Measurements from ENCODE around the gene GSTM3. TPM values are rescaled to one million over a fixed set of nuclear protein-coding genes. Genes with fewer than 3 reads are reported as not detected.

The GSTM3 gene
- total and polyA plus RNA-seq, 2 of the 13 experiments (the other 11 are each of a cell fraction or from before 2014, with no cell fraction given), result 127 to 142 TPM

- TF ChIP-seq ZSCAN25 (CRISPR knock-in tag; IDR thresholded peaks at IDR 0.05) (no peak), ZBTB3 (CRISPR knock-in tag; IDR thresholded peaks at IDR 0.05; ENCODE audit: borderline replicate concordance, low read depth) (0 out of 2 replicates have a peak, but pooled peaks have one; percentile 62), FOSL2 (CRISPR knock-in tag; IDR thresholded peaks at IDR 0.05) (no peak; the same call in 1 of the 2 replicates), ZNF883 (CRISPR knock-in tag; IDR thresholded peaks at IDR 0.05; ENCODE audit: not compliant biosample characterization) (no peak), UBTF (CRISPR knock-in tag; IDR thresholded peaks at IDR 0.05) (peak; percentile 78), ZNF691 (CRISPR knock-in tag; IDR thresholded peaks at IDR 0.05; ENCODE audit: borderline replicate concordance, low read depth) (peak; percentile 64), CHD4 (IDR thresholded peaks at IDR 0.05; ENCODE audit: borderline replicate concordance, low read length) (no peak), ZNF644 (CRISPR knock-in tag; IDR thresholded peaks at IDR 0.05; ENCODE audit: low read depth) (no peak), ZC3H4 (CRISPR knock-in tag; IDR thresholded peaks at IDR 0.05; ENCODE audit: borderline replicate concordance) (no peak), RFXAP (CRISPR knock-in tag; IDR thresholded peaks at IDR 0.05; ENCODE audit: borderline replicate concordance) (no peak; the same call in 1 of the 2 replicates), FUBP1 (CRISPR knock-in tag; IDR thresholded peaks at IDR 0.05; ENCODE audit: borderline replicate concordance) (no peak), NCOA1 (CRISPR knock-in tag; IDR thresholded peaks at IDR 0.05) (no peak)
- TF ChIP-seq, protein P1, sequence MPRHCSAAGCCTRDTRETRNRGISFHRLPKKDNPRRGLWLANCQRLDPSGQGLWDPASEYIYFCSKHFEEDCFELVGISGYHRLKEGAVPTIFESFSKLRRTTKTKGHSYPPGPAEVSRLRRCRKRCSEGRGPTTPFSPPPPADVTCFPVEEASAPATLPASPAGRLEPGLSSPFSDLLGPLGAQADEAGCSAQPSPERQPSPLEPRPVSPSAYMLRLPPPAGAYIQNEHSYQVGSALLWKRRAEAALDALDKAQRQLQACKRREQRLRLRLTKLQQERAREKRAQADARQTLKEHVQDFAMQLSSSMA (CRISPR knock-in tag; IDR thresholded peaks at IDR 0.05), result no peak
- TF ChIP-seq, protein P2, sequence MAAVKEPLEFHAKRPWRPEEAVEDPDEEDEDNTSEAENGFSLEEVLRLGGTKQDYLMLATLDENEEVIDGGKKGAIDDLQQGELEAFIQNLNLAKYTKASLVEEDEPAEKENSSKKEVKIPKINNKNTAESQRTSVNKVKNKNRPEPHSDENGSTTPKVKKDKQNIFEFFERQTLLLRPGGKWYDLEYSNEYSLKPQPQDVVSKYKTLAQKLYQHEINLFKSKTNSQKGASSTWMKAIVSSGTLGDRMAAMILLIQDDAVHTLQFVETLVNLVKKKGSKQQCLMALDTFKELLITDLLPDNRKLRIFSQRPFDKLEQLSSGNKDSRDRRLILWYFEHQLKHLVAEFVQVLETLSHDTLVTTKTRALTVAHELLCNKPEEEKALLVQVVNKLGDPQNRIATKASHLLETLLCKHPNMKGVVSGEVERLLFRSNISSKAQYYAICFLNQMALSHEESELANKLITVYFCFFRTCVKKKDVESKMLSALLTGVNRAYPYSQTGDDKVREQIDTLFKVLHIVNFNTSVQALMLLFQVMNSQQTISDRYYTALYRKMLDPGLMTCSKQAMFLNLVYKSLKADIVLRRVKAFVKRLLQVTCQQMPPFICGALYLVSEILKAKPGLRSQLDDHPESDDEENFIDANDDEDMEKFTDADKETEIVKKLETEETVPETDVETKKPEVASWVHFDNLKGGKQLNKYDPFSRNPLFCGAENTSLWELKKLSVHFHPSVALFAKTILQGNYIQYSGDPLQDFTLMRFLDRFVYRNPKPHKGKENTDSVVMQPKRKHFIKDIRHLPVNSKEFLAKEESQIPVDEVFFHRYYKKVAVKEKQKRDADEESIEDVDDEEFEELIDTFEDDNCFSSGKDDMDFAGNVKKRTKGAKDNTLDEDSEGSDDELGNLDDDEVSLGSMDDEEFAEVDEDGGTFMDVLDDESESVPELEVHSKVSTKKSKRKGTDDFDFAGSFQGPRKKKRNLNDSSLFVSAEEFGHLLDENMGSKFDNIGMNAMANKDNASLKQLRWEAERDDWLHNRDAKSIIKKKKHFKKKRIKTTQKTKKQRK (IDR thresholded peaks at IDR 0.05; ENCODE audit: low read length), result no peak
Observed at GRCh38 chr1:109739738-109740614, 862 bp downstream of the GSTM3 start (continued).

Measured in HepG2 (cell line).